Measurements from ENCODE around the gene PRKCA.

- TF ChIP-seq CTCF (conservative IDR thresholded peaks at IDR 0.05; ENCODE audit: low read depth in 2 of 2) (no peak), POLR2AphosphoS5 (IDR thresholded peaks at IDR 0.05; ENCODE audit: low read depth) (no peak), EZH2 (IDR thresholded peaks at IDR 0.05; ENCODE audit: low read depth, unreplicated experiment) (no peak), REST (IDR thresholded peaks at IDR 0.05; ENCODE audit: unreplicated experiment) (no peak), NANOG (IDR thresholded peaks at IDR 0.05; ENCODE audit: borderline replicate concordance) (no peak), CREB1 (CRISPR knock-in tag; IDR thresholded peaks at IDR 0.05; ENCODE audit: low read depth) (no peak), EZH2phosphoT487 (IDR thresholded peaks at IDR 0.05; ENCODE audit: unreplicated experiment) (no peak), STAT1 (IDR thresholded peaks at IDR 0.05; ENCODE audit: unreplicated experiment) (no peak), ETS1 (IDR thresholded peaks at IDR 0.05) (no peak), JUNB (IDR thresholded peaks at IDR 0.05; ENCODE audit: unreplicated experiment) (no peak), ZNF462 (CRISPR knock-in tag; IDR thresholded peaks at IDR 0.05) (no peak)
These were observed 20.6 kb upstream of the PRKCA start for GRCh38 chr17:66281661-66282369.
